WTC11 (cell line): ENCODE data around the gene VWA2.

Source experiments
- CBFB ChIP-seq: sonication (generic); formaldehyde crosslinking; IDR thresholded peaks from 2 replicates; pipeline ENCODE4 v1.8.1; 2022; ENCODE audit warnings: mild to moderate bottlenecking, low read depth, missing genetic modification reagents
- CREB1 ChIP-seq: sonication (generic); formaldehyde crosslinking; IDR thresholded peaks from 2 replicates; pipeline ENCODE4 v1.8.0; 2023; ENCODE audit warnings: mild to moderate bottlenecking, missing genetic modification reagents
- TEAD1 ChIP-seq: sonication (generic); formaldehyde crosslinking; IDR thresholded peaks from 2 replicates; pipeline ENCODE4 v1.8.0; 2022; ENCODE audit warnings: mild to moderate bottlenecking, missing genetic modification reagents
- ZNF512 ChIP-seq: sonication (generic); formaldehyde crosslinking; IDR thresholded peaks from 2 replicates; pipeline ENCODE4 v1.8.1; 2022; ENCODE audit warnings: missing genetic modification reagents, borderline replicate concordance
- TF ChIP-seq, protein P1 (sequence below): fragments of 200-600 bp; IDR thresholded peaks from 2 replicates; pipeline ENCODE4 v1.8.0; 2022; ENCODE audit warnings: antibody characterized with exemption
- TF ChIP-seq, protein P2 (sequence below): sonication (generic); formaldehyde crosslinking; IDR thresholded peaks from 2 replicates; pipeline ENCODE4 v1.8.0; 2022; ENCODE audit warnings: mild to moderate bottlenecking, missing genetic modification reagents
- TF ChIP-seq, protein P3 (sequence below): sonication (generic); formaldehyde crosslinking; conservative IDR thresholded peaks from 2 replicates; pipeline ENCODE4 v1.8.1; 2023; ENCODE audit warnings: mild to moderate bottlenecking, low read depth, missing genetic modification reagents, moderate library complexity

- no peak for TF ChIP-seq ZNF512
- TF ChIP-seq, protein P1, sequence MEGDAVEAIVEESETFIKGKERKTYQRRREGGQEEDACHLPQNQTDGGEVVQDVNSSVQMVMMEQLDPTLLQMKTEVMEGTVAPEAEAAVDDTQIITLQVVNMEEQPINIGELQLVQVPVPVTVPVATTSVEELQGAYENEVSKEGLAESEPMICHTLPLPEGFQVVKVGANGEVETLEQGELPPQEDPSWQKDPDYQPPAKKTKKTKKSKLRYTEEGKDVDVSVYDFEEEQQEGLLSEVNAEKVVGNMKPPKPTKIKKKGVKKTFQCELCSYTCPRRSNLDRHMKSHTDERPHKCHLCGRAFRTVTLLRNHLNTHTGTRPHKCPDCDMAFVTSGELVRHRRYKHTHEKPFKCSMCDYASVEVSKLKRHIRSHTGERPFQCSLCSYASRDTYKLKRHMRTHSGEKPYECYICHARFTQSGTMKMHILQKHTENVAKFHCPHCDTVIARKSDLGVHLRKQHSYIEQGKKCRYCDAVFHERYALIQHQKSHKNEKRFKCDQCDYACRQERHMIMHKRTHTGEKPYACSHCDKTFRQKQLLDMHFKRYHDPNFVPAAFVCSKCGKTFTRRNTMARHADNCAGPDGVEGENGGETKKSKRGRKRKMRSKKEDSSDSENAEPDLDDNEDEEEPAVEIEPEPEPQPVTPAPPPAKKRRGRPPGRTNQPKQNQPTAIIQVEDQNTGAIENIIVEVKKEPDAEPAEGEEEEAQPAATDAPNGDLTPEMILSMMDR: no peak
- TF ChIP-seq CREB1 (CRISPR knock-in tag): no peak
- TF ChIP-seq, protein P2, sequence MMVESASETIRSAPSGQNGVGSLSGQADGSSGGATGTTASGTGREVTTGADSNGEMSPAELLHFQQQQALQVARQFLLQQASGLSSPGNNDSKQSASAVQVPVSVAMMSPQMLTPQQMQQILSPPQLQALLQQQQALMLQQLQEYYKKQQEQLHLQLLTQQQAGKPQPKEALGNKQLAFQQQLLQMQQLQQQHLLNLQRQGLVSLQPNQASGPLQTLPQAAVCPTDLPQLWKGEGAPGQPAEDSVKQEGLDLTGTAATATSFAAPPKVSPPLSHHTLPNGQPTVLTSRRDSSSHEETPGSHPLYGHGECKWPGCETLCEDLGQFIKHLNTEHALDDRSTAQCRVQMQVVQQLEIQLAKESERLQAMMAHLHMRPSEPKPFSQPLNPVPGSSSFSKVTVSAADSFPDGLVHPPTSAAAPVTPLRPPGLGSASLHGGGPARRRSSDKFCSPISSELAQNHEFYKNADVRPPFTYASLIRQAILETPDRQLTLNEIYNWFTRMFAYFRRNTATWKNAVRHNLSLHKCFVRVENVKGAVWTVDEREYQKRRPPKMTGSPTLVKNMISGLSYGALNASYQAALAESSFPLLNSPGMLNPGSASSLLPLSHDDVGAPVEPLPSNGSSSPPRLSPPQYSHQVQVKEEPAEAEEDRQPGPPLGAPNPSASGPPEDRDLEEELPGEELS (CRISPR knock-in tag): 0 out of 2 replicates have a peak, but pooled peaks have one; percentile 18
- TF ChIP-seq, protein P3, sequence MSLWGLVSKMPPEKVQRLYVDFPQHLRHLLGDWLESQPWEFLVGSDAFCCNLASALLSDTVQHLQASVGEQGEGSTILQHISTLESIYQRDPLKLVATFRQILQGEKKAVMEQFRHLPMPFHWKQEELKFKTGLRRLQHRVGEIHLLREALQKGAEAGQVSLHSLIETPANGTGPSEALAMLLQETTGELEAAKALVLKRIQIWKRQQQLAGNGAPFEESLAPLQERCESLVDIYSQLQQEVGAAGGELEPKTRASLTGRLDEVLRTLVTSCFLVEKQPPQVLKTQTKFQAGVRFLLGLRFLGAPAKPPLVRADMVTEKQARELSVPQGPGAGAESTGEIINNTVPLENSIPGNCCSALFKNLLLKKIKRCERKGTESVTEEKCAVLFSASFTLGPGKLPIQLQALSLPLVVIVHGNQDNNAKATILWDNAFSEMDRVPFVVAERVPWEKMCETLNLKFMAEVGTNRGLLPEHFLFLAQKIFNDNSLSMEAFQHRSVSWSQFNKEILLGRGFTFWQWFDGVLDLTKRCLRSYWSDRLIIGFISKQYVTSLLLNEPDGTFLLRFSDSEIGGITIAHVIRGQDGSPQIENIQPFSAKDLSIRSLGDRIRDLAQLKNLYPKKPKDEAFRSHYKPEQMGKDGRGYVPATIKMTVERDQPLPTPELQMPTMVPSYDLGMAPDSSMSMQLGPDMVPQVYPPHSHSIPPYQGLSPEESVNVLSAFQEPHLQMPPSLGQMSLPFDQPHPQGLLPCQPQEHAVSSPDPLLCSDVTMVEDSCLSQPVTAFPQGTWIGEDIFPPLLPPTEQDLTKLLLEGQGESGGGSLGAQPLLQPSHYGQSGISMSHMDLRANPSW: no peak
- no peak for TF ChIP-seq TEAD1 (CRISPR knock-in tag)
- TF ChIP-seq CBFB (CRISPR knock-in tag): no peak
Observed at GRCh38 chr10:114239117-114239993, at the start of gene VWA2.
